Measurements from ENCODE around the gene ARSB. TPM values are rescaled to one million over a fixed set of nuclear protein-coding genes. Genes with fewer than 3 reads are reported as not detected.

The ARSB gene
- total and polyA plus RNA-seq, 12 donors = 1.9 to 24.5 (median 14.5) TPM

DNA sequence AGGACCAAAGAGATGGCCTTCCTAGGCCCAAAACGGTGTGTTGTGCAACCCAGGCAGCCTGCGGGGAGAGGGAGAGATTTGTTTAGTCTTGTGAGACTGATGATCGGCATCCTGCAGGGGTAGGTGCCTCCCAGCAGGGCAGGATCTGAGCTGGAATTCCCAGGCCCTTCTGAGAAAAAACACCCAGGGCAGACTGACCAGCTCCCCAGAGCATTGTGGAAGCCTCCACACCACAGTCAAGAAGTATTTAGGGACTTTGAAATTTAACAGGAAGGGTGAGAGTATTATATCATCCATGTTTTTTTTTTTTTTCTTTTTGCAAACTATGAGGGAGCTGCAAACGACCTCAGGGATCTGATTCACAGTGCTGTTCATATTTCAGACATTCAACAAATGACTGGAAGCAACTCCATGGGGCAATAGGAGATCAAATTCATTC is 232.0 kb downstream of the ARSB start:
- Histone ChIP-seq H3K27me3 (no peaks in the 10 kb centered on the region), H3K4me1 (replicated peaks in 1 of 2) (peaks cover 0 to 9% of the 10 kb centered on the region in 2 donors), H3K36me3 (replicated peaks in 1 of 2) (no peaks in the 10 kb centered on the region), H3K9me3 (replicated peaks in 1 of 3) (no peaks in the 10 kb centered on the region), H3K4me3 (no peak overlapping the region), H3K27ac (no peak overlapping the region)
- 86 to 92% (median 90%) methylated on average over 4 of the region's 4 CpGs for WGBS, 4 donors
- intact Hi-C loops (cut with DNase I) = no loop called here
- no peak for DNase-seq
- TF ChIP-seq POLR2A (IDR thresholded peaks at IDR 0.05) = no peak
- TF ChIP-seq, protein P1, sequence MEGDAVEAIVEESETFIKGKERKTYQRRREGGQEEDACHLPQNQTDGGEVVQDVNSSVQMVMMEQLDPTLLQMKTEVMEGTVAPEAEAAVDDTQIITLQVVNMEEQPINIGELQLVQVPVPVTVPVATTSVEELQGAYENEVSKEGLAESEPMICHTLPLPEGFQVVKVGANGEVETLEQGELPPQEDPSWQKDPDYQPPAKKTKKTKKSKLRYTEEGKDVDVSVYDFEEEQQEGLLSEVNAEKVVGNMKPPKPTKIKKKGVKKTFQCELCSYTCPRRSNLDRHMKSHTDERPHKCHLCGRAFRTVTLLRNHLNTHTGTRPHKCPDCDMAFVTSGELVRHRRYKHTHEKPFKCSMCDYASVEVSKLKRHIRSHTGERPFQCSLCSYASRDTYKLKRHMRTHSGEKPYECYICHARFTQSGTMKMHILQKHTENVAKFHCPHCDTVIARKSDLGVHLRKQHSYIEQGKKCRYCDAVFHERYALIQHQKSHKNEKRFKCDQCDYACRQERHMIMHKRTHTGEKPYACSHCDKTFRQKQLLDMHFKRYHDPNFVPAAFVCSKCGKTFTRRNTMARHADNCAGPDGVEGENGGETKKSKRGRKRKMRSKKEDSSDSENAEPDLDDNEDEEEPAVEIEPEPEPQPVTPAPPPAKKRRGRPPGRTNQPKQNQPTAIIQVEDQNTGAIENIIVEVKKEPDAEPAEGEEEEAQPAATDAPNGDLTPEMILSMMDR (IDR thresholded peaks at IDR 0.05) = no peak

DNA sequence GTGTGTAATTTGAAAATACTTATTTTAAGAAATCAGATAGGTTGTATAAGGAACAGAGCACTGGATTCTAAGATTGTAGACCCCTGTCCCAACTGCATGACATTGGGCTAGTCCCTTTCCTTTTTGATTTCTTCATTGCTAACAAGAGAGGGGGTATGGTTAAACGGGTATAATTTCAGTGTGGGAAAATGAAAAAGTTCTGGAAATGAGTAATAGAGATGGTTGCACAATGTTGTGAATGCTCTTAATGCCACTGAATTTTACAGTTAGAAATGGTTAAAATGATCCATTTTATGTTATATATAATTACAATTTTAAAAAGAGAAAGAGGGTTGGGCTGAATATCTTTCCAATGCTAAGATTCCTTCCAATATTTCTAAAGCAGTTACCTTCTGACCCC is 233.2 kb downstream of the ARSB start:
- TF ChIP-seq POLR2A (IDR thresholded peaks at IDR 0.05) = no peak
- TF ChIP-seq, protein P1 (IDR thresholded peaks at IDR 0.05) = no peak
- Histone ChIP-seq H3K4me3 (no peak overlapping the region), H3K27me3 (no peaks in the 10 kb centered on the region), H3K4me1 (replicated peaks in 1 of 2) (no peaks in the 10 kb centered on the region), H3K27ac (no peak overlapping the region), H3K9me3 (replicated peaks in 1 of 3) (no peaks in the 10 kb centered on the region), H3K36me3 (replicated peaks in 1 of 2) (no peaks in the 10 kb centered on the region)
- WGBS, 4 donors = 71 to 89% (median 84%) methylated on average over 1 of the region's 1 CpG
- no peak for DNase-seq
- intact Hi-C loops (cut with DNase I) = no loop called here

DNA sequence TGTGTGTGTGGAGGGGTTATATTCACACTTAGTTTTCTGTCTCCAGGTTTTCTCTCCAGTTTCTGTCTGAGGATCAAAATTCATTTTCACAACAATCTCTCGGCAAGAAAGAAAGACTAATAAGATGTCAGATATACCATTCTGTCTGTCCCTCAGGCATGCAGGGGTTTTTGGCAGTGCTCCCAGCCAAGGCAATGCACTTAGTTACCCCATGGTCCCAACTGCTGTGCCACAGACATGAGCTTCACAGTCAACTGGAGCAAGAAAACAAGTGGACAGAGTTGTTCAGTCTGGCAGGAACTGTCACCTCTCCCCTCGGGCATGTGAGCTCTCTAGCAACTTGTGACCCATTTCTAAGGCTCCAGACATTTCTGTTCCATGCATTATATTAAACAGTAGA is 234.8 kb downstream of the ARSB start:
- TF ChIP-seq, protein P1 (IDR thresholded peaks at IDR 0.05) = no peak
- TF ChIP-seq POLR2A (IDR thresholded peaks at IDR 0.05) = no peak
- Histone ChIP-seq H3K4me3 (no peak overlapping the region), H3K27me3 (no peaks in the 10 kb centered on the region), H3K9me3 (replicated peaks in 1 of 3) (no peaks in the 10 kb centered on the region), H3K4me1 (replicated peaks in 1 of 2) (no peaks in the 10 kb centered on the region), H3K27ac (no peak overlapping the region), H3K36me3 (replicated peaks in 1 of 2) (no peaks in the 10 kb centered on the region)
- intact Hi-C loops (cut with DNase I) = no loop called here
- no peak for DNase-seq
- 41 to 50% (median 45%) methylated on average over 2 of the region's 2 CpGs for WGBS, 4 donors

DNA sequence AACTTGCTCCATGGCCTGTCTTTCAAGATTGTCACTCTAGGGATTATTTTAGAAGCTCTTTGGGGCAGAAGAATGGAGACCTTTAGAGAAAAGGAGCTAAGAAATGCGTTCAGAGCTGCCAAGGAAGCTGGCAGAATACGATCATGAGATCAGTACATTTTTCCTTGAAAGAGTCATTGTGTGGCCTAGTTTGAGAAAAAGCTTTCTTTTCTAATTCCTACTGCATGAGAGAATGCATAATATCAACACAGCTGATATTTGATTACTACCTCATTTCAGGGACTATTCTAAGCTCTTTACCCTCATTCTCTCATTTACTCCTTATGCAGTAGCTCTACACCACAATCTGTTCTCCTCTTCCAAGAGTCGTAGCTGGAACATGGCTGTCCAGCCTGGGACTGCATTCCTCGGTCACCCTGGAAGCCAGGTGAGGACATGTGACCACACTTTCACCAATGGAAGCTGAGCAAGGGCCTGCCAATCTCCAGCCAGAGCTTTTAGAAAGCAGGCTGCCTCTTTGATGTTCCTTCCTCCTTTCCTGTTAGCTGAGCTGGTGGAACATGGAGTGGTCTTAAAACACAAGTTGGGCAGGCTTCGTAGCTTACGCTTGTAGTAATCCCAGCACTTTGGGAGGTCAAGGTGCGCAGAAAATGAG is 237.3 kb downstream of the ARSB start:
- intact Hi-C loops (cut with DNase I) = no loop called here
- DNase-seq = no peak
- no peak for TF ChIP-seq POLR2A (IDR thresholded peaks at IDR 0.05)
- TF ChIP-seq, protein P1 (IDR thresholded peaks at IDR 0.05) = no peak
- Histone ChIP-seq H3K4me3 (no peak overlapping the region), H3K9me3 (replicated peaks in 1 of 3) (no peaks in the 10 kb centered on the region), H3K27me3 (no peaks in the 10 kb centered on the region), H3K4me1 (replicated peaks in 1 of 2) (no peaks in the 10 kb centered on the region), H3K36me3 (replicated peaks in 1 of 2) (no peaks in the 10 kb centered on the region), H3K27ac (no peak overlapping the region)
- 84 to 89% (median 87%) methylated on average over 7 of the region's 7 CpGs for WGBS, 4 donors
